ENCODE results near the gene PSMD13.

- TF ChIP-seq CTCF (IDR thresholded peaks at IDR 0.05) (no peak), POLR2A (IDR thresholded peaks at IDR 0.05) (no peak)
These were observed 36.1 kb downstream of the PSMD13 start for GRCh38 chr11:272931-273198.
